Activated naive CD4-positive, alpha-beta T cell treated with anti-CD3 and anti-CD28 coated beads for 36 hours (primary cell): ENCODE results near the gene HIPK2. TPM values are rescaled to one million over a fixed set of nuclear protein-coding genes. Genes with fewer than 3 reads are reported as not detected.
"Not testable (repeated sequence)": the region's sequence is repeated elsewhere in the genome, so short reads cannot be mapped to it uniquely, and the experiment has no call there.

ENCODE experiments used
- CTCF ChIA-PET: fragments of 350-600 bp; sonication (Branson Sonifier 250); formaldehyde crosslinking; loops from one replicate; lab custom pipeline; 2021; ENCODE audit warnings: antibody characterized with exemption; lab: Charles Lee
- DNase-seq: peaks from one replicate; pipeline ENCODE4 v3.0.0-alpha.2; 2020
- H3K27ac Mint-ChIP-seq: one replicate; pipeline ENCODE4 v1.8.0; 2021; ENCODE audit warnings: mild to moderate bottlenecking, mixed read lengths
- H3K27me3 Mint-ChIP-seq: one replicate; pipeline ENCODE4 v1.8.0; 2021; ENCODE audit warnings: low read depth, mixed read lengths
- H3K36me3 Mint-ChIP-seq: one replicate; pipeline ENCODE4 v1.8.0; 2021; ENCODE audit warnings: low read depth, mixed read lengths
- H3K4me1 Mint-ChIP-seq: one replicate; pipeline ENCODE4 v1.8.0; 2021; ENCODE audit warnings: low read depth, mixed read lengths
- H3K4me3 Mint-ChIP-seq: one replicate; pipeline ENCODE4 v1.8.0; 2021; ENCODE audit warnings: mild to moderate bottlenecking, moderate library complexity, mixed read lengths
- H3K9me3 Mint-ChIP-seq: one replicate; pipeline ENCODE4 v1.8.0; 2021; ENCODE audit warnings: mixed read lengths
- intact Hi-C: fragments of 100-400 bp; cut with micrococcal nuclease; formaldehyde crosslinking; loops from one replicate; pipeline ENCODE4 v1.15.1; 2023
- total RNA-seq, 2 experiments: library from RNA; stranded (reverse); gene quantifications; one replicate each; pipeline ENCODE4 v1.2.3, GENCODE V29; 2021

Gene HIPK2
- total RNA-seq, 2 experiments from 2014 or later: 16.8 to 17.3 TPM

GRCh38 chr7:139560678-139561077 lies 217.1 kb downstream of the HIPK2 start:
- CTCF ChIA-PET: no interaction called here
- Mint-ChIP-seq H3K27ac (no peak overlapping the region), H3K4me3 (no peak overlapping the region), H3K9me3 (peaks cover 5% of the 10 kb centered on the region), H3K4me1 (no peaks in the 10 kb centered on the region), H3K27me3 (no peaks in the 10 kb centered on the region), H3K36me3 (peaks cover 4% of the 10 kb centered on the region)
- intact Hi-C loops: no loop called here
- no peak for DNase-seq

- no peaks in the 10 kb centered on the region for H3K27me3 Mint-ChIP-seq
- H3K27ac Mint-ChIP-seq: no peak overlapping the region
- H3K9me3 Mint-ChIP-seq: peaks cover 5% of the 10 kb centered on the region
- CTCF ChIA-PET: no interaction called here
- no peaks in the 10 kb centered on the region for H3K4me1 Mint-ChIP-seq
- no peak for DNase-seq
- peaks cover 4% of the 10 kb centered on the region for H3K36me3 Mint-ChIP-seq
- H3K4me3 Mint-ChIP-seq: no peak overlapping the region
- intact Hi-C loops: no loop called here
Observed at GRCh38 chr7:139560199-139560598, 217.6 kb downstream of the HIPK2 start.

GRCh38 chr7:139559364-139560105 lies 218.3 kb downstream of the HIPK2 start:
- H3K27me3 Mint-ChIP-seq: no peaks in the 10 kb centered on the region
- no peak for DNase-seq
- peaks cover 5% of the 10 kb centered on the region for H3K9me3 Mint-ChIP-seq
- peaks cover 4% of the 10 kb centered on the region for H3K36me3 Mint-ChIP-seq
- no peak overlapping the region for H3K27ac Mint-ChIP-seq
- CTCF ChIA-PET: no interaction called here
- intact Hi-C loops: no loop called here
- no peak overlapping the region for H3K4me3 Mint-ChIP-seq
- H3K4me1 Mint-ChIP-seq: no peaks in the 10 kb centered on the region

GRCh38 chr7:139557857-139558581 lies 219.8 kb downstream of the HIPK2 start:
- intact Hi-C loops: no loop called here
- Mint-ChIP-seq H3K27ac (no peak overlapping the region), H3K4me3 (no peak overlapping the region), H3K9me3 (peaks cover 5% of the 10 kb centered on the region), H3K4me1 (no peaks in the 10 kb centered on the region), H3K27me3 (no peaks in the 10 kb centered on the region), H3K36me3 (peaks cover 4% of the 10 kb centered on the region)
- no peak for DNase-seq
- CTCF ChIA-PET: interaction anchor here (1.0 kb wide), 1 partner anchor 47 kb away, joined by 3 read pairs; no protein-coding TSS in a partner anchor

DNA sequence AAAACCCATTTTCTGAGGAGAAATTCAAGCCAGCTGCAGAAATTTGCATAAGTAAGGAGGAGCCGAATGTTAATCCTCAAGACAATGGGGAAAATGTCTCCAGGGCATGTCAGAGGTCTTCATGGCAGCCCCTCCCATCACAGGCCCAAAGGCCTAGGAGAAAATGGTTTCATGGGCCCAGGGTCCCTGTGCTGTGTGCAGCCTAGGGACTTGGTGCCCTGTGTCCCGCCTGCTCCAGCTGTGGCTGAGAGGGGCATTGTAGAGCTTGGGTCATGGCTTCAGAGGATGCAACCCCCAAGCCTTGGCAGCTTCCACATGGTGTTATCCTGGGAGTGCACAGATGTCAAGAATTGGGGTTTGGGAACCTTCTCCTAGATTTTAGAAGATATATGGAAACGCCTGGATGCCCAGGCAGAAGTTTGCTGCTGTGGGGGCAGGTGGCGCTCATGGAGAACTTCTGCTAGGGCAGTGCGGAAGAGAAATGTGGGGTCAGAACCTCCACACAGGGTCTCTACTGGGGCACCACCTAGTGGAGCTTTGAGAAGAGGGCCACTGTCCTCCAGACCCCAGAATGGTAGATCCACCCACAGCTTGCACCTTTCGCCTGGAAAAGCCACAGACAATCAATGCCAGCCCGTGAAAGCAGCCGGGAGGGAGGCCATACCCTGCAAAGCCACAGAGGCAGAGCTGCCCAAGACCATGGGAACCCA lies 223.7 kb downstream of the HIPK2 start:
- H3K27ac Mint-ChIP-seq, H3K9me3 Mint-ChIP-seq, H3K4me1 Mint-ChIP-seq, intact Hi-C loops, H3K27me3 Mint-ChIP-seq, H3K36me3 Mint-ChIP-seq, DNase-seq, H3K4me3 Mint-ChIP-seq: not testable (repeated sequence)
- CTCF ChIA-PET: interaction anchor here (0.6 to 1.5 kb wide), 4 partner anchors 48 to 628 kb away, joined by 3 to 5 read pairs (median 4); no protein-coding TSS in a partner anchor

- no peaks in the 10 kb centered on the region for H3K4me1 Mint-ChIP-seq
- intact Hi-C loops: no loop called here
- no peak overlapping the region for H3K4me3 Mint-ChIP-seq
- CTCF ChIA-PET: interaction anchor here (0.9 to 1.5 kb wide), 2 partner anchors 54 to 98 kb away, joined by 3 read pairs; no protein-coding TSS in a partner anchor
- H3K27ac Mint-ChIP-seq: no peak overlapping the region
- no peaks in the 10 kb centered on the region for H3K27me3 Mint-ChIP-seq
- no peak for DNase-seq
- H3K36me3 Mint-ChIP-seq: no peaks in the 10 kb centered on the region
- H3K9me3 Mint-ChIP-seq: no peaks in the 10 kb centered on the region
Observed at GRCh38 chr7:139548302-139549028, 229.3 kb downstream of the HIPK2 start.

DNA sequence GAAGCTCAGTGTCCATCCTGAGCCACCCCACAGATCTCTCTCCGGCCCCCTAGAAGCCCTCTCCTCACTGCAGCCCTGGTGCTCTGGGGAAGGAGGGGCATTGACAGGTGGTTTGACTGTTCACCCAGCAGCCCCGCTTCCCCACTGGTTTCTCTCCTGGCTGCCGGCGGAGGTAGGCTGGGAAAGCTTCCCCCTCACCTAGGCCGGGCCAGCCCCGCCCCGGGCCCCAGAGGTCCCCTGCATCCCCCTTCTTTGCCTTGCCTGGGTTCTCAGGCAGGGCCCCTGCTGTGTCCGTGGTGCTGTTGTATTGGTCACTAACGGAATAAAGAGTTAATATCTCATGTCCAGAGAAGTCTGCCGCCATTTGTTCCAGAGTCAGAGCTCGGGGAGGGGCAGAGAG lies 233.2 kb downstream of the HIPK2 start:
- Mint-ChIP-seq H3K36me3 (no peaks in the 10 kb centered on the region), H3K27me3 (no peaks in the 10 kb centered on the region), H3K9me3 (no peaks in the 10 kb centered on the region), H3K27ac (no peak overlapping the region), H3K4me1 (no peaks in the 10 kb centered on the region), H3K4me3 (no peak overlapping the region)
- no peak for DNase-seq
- CTCF ChIA-PET: no interaction called here
- intact Hi-C loops: no loop called here

- intact Hi-C loops: no loop called here
- CTCF ChIA-PET: no interaction called here
- H3K4me1 Mint-ChIP-seq: no peaks in the 10 kb centered on the region
- no peak for DNase-seq
- no peaks in the 10 kb centered on the region for H3K9me3 Mint-ChIP-seq
- no peaks in the 10 kb centered on the region for H3K27me3 Mint-ChIP-seq
- H3K36me3 Mint-ChIP-seq: no peaks in the 10 kb centered on the region
- no peak overlapping the region for H3K4me3 Mint-ChIP-seq
- H3K27ac Mint-ChIP-seq: no peak overlapping the region
Observed at GRCh38 chr7:139543801-139544603, 233.8 kb downstream of the HIPK2 start.

DNA sequence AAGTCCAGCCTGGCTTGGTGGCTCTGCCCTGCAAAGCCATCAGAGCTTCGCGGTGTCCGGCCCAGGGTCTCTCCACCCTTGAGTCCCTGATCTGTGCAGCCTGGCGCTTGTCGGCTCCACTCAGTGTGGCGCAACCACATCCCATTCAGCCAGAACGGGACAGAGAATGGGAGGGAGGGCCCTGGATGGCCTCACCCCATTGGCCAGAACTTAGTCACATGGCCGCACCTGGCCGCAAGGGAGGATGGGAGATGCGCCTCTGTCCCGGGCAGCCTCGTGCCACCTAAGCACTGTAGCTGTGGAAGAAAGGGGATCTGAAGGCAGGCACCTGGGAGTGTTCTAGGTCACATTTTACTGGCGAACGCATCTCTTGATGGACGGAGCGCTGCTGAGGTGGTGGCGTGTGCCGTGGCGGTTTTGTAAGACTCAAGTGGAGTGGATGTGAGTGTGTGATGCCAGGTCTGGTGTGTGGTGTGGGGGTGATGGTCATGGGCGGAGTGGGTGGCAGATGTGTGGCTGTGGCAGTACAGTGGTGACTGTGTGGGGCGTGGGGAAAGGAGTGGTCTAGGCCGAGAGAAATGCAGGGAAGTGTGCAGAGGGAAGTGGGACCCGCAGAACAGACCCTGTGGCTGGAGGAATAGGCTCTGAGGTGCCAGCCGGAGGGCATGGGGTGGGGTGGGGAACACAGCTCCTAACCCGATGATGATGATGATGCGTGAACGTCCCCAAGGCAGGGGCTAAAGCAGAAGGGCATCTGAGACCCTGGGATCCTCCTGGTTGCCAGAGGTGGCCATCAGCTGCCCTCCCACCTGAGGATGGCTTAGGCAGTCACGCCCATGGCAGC lies 235.3 kb downstream of the HIPK2 start:
- intact Hi-C loops: no loop called here
- CTCF ChIA-PET: interaction anchor here (0.7 kb wide), 1 partner anchor 25 kb away, joined by 4 read pairs; no protein-coding TSS in a partner anchor
- no peak overlapping the region for H3K27ac Mint-ChIP-seq

DNA sequence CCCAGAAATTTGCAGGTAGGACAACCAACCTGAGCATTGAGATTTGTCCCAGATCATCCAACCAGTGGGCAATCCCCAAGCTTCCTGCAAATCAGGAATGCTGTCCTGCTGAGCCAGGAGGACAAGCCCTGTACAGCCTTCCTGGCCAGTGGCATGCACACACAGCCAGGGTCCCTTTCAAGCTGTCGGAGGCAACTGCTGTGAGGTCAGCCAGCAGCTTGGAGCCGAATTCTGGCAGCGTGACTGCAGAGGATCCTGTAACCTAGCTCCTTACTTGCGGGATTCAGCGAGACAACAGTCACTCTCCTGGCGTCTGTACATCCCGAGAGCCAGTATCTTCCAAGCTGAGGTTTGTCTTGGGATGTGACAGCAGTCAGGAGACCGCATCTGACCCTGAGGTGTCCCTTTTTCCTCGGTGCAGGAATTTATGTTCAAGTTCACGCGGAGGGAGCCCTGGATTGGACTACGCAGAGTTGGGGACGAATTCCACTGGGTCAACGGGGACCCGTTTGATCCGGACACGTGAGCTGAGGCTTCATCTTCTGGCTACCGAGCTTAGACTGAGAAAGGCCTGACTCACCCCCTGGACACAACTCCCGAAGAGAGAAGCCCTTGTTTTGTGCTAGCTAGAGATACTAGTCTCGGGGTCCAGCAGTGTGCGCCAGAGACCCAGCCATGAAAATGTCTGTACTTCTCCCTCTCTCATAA lies 236.0 kb downstream of the HIPK2 start:
- intact Hi-C loops: no loop called here
- Mint-ChIP-seq H3K4me1 (no peaks in the 10 kb centered on the region), H3K4me3 (no peak overlapping the region), H3K9me3 (no peaks in the 10 kb centered on the region), H3K27ac (no peak overlapping the region), H3K27me3 (no peaks in the 10 kb centered on the region), H3K36me3 (no peaks in the 10 kb centered on the region)
- DNase-seq: no peak
- CTCF ChIA-PET: interaction anchor here (0.6 to 0.7 kb wide), 2 partner anchors 26 to 107 kb away, joined by 4 read pairs; no protein-coding TSS in a partner anchor

More for the DNA sequence above, 235.3 kb downstream of the HIPK2 start:
- no peak for DNase-seq
- no peaks in the 10 kb centered on the region for H3K27me3 Mint-ChIP-seq
- H3K9me3 Mint-ChIP-seq: no peaks in the 10 kb centered on the region
- no peaks in the 10 kb centered on the region for H3K4me1 Mint-ChIP-seq
- H3K36me3 Mint-ChIP-seq: no peaks in the 10 kb centered on the region
- no peak overlapping the region for H3K4me3 Mint-ChIP-seq
